ENCODE measurements around the gene PRPF39.

GRCh38 chr14:45065540-45065939 is 18.4 kb upstream of the PRPF39 start:
- TF ChIP-seq CTCF (IDR thresholded peaks at IDR 0.05) = no peak
- no peak for TF ChIP-seq EP300 (IDR thresholded peaks at IDR 0.05)

Data from ovary (tissue), 3 donors.